HEK293 (cell line): ENCODE measurements around the gene NEK7.

Source experiments
- HOXA7 ChIP-seq: sonication (generic); formaldehyde crosslinking; IDR thresholded peaks from 2 replicates; pipeline ENCODE4 v1.8.1; 2022; ENCODE audit warnings: missing genetic modification reagents, borderline replicate concordance
- MZF1 ChIP-seq: fragments of 450-650 bp; formaldehyde crosslinking; IDR thresholded peaks from 2 replicates; pipeline ENCODE4 v1.5.1; 2017; ENCODE audit warnings: missing biosample characterization, missing genetic modification characterization, borderline replicate concordance
- SP2 ChIP-seq: fragments of 450-650 bp; formaldehyde crosslinking; IDR thresholded peaks from 2 replicates; pipeline ENCODE4 v1.5.1; 2016; ENCODE audit warnings: missing biosample characterization, missing genetic modification characterization
- TCF7L2 ChIP-seq: IDR thresholded peaks from 2 replicates; pipeline ENCODE4 v1.6.1; 2011; ENCODE audit warnings: low read depth, mild to moderate bottlenecking, inconsistent platforms, low read length, moderate library complexity, borderline replicate concordance
- ZBTB7A ChIP-seq: fragments of 450-650 bp; formaldehyde crosslinking; IDR thresholded peaks from 2 replicates; pipeline ENCODE4 v1.5.1; 2016; ENCODE audit warnings: low read depth, missing biosample characterization, missing genetic modification characterization
- ZNF157 ChIP-seq: fragments of 450-650 bp; formaldehyde crosslinking; IDR thresholded peaks from 2 replicates; pipeline ENCODE4 v1.5.1; 2016; ENCODE audit warnings: missing biosample characterization, missing genetic modification characterization
- ZNF184 ChIP-seq: fragments of 450-650 bp; IDR thresholded peaks from 2 replicates; pipeline ENCODE4 v1.5.1; 2018; ENCODE audit warnings: missing biosample characterization, mild to moderate bottlenecking, missing genetic modification characterization
- ZNF211 ChIP-seq: fragments of 450-650 bp; formaldehyde crosslinking; IDR thresholded peaks from 2 replicates; pipeline ENCODE4 v1.5.1; 2016; ENCODE audit warnings: low read depth, missing biosample characterization, missing genetic modification characterization
- ZNF335 ChIP-seq: fragments of 450-650 bp; formaldehyde crosslinking; conservative IDR thresholded peaks from 2 replicates; pipeline ENCODE4 v1.5.1; 2016; ENCODE audit warnings: missing biosample characterization, missing genetic modification characterization
- ZNF350 ChIP-seq: fragments of 450-650 bp; formaldehyde crosslinking; IDR thresholded peaks from 2 replicates; pipeline ENCODE4 v1.5.0; 2017; ENCODE audit warnings: missing biosample characterization, mild to moderate bottlenecking, missing genetic modification characterization
- ZNF391 ChIP-seq: fragments of 450-650 bp; formaldehyde crosslinking; IDR thresholded peaks from 2 replicates; pipeline ENCODE4 v1.5.1; 2016; ENCODE audit warnings: low read depth, missing biosample characterization, missing genetic modification characterization, borderline replicate concordance
- ZNF416 ChIP-seq: fragments of 450-650 bp; formaldehyde crosslinking; IDR thresholded peaks from 2 replicates; pipeline ENCODE4 v1.5.1; 2016; ENCODE audit warnings: missing biosample characterization, missing genetic modification characterization
- ZNF473 ChIP-seq: fragments of 450-650 bp; formaldehyde crosslinking; IDR thresholded peaks from 2 replicates; pipeline ENCODE4 v1.5.1; 2017; ENCODE audit warnings: missing biosample characterization, missing genetic modification characterization
- ZNF623 ChIP-seq: fragments of 450-650 bp; formaldehyde crosslinking; IDR thresholded peaks from 2 replicates; pipeline ENCODE4 v1.5.1; 2016; ENCODE audit warnings: missing biosample characterization, missing genetic modification characterization
- ZNF654 ChIP-seq: fragments of 450-650 bp; formaldehyde crosslinking; IDR thresholded peaks from 2 replicates; pipeline ENCODE4 v1.5.1; 2016; ENCODE audit warnings: low read depth, missing biosample characterization, missing genetic modification characterization
- ZNF658 ChIP-seq: fragments of 450-650 bp; formaldehyde crosslinking; IDR thresholded peaks from 2 replicates; pipeline ENCODE4; 2016; ENCODE audit warnings: missing biosample characterization, missing genetic modification characterization
- ZNF677 ChIP-seq: fragments of 450-650 bp; IDR thresholded peaks from 2 replicates; pipeline ENCODE4 v1.5.0; 2018; ENCODE audit warnings: missing biosample characterization, mild to moderate bottlenecking, missing genetic modification characterization, moderate library complexity
- ZNF76 ChIP-seq: fragments of 450-650 bp; formaldehyde crosslinking; IDR thresholded peaks from 2 replicates; pipeline ENCODE4; 2016; ENCODE audit warnings: low read depth, missing biosample characterization, missing genetic modification characterization, borderline replicate concordance
- ZSCAN30 ChIP-seq: fragments of 450-650 bp; IDR thresholded peaks from 2 replicates; pipeline ENCODE4 v1.5.1; 2018; ENCODE audit warnings: missing biosample characterization, mild to moderate bottlenecking, missing genetic modification characterization, moderate library complexity
- TF ChIP-seq, protein P1 (sequence below): fragments of 450-650 bp; formaldehyde crosslinking; IDR thresholded peaks from 2 replicates; pipeline ENCODE4 v1.5.1; 2016; ENCODE audit warnings: missing biosample characterization, missing genetic modification characterization
- TF ChIP-seq, protein P2 (sequence below): fragments of 450-650 bp; formaldehyde crosslinking; IDR thresholded peaks from 2 replicates; pipeline ENCODE4 v1.5.1; 2016; ENCODE audit warnings: missing biosample characterization, missing genetic modification characterization
- TF ChIP-seq, protein P3 (sequence below): fragments of 450-650 bp; formaldehyde crosslinking; IDR thresholded peaks from 2 replicates; pipeline ENCODE4 v1.5.1; 2016; ENCODE audit warnings: missing biosample characterization, missing genetic modification characterization
- TF ChIP-seq, protein P4 (sequence below): fragments of 450-650 bp; formaldehyde crosslinking; IDR thresholded peaks from 2 replicates; pipeline ENCODE4 v1.5.1; 2016; ENCODE audit warnings: missing biosample characterization, missing genetic modification characterization
- TF ChIP-seq, protein P5 (sequence below): fragments of 450-650 bp; formaldehyde crosslinking; IDR thresholded peaks from 2 replicates; pipeline ENCODE4 v1.5.1; 2016; ENCODE audit warnings: missing biosample characterization, missing genetic modification characterization, low read depth
- TF ChIP-seq, protein P6 (sequence below): fragments of 450-650 bp; formaldehyde crosslinking; IDR thresholded peaks from 2 replicates; pipeline ENCODE4 v1.5.1; 2016; ENCODE audit warnings: missing biosample characterization, missing genetic modification characterization
- TF ChIP-seq, protein P7 (sequence below): fragments of 450-650 bp; formaldehyde crosslinking; IDR thresholded peaks from 2 replicates; pipeline ENCODE4 v1.5.1; 2017; ENCODE audit warnings: missing biosample characterization, missing genetic modification characterization
- TF ChIP-seq, protein P8 (sequence below): fragments of 450-650 bp; formaldehyde crosslinking; IDR thresholded peaks from 2 replicates; pipeline ENCODE4 v1.5.1; 2017; ENCODE audit warnings: missing biosample characterization, missing genetic modification characterization

NEK7 gene

DNA sequence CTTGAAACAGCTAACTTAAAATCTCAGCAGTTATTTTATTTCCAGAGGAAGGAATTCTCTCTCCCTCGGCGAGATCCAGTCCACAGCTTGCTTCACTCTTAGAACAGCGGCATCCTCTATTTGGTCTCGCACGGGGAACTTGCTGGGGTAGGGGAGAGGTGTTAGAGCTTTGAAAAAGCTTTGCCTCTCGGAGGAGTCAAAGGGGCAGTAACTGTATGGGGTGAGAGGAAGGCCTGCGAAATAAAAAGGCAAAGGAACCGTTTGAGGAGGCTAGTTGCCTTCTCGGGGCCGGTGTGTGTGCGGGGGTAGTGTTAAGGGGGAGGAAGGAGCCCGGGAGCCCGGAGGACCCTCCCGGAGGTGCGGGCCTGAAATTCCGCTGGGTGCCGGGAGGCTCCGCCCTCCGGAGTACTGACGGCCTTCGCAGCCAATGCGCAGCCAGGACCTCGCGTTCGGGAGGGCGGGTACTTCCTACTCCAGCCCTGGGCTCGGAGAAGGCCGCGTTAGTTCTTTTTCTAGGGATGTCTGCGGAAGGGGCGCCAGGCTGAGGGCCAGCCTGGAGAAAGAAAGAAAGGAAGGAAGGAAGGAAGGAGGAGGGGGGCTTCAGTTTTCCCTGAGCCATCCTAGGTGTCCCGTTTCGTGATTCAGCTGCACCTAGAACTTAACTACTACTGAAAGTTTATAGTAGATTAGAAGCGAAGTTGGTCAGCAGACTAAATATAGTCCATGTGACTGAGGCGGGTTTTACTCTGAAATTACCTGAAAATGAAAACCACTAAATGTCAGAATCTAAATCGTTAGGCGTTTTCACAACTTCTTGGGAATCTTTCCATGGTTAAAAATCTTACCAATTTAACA is 2.2 kb downstream of the NEK7 start (continued):
- TF ChIP-seq, protein P1, sequence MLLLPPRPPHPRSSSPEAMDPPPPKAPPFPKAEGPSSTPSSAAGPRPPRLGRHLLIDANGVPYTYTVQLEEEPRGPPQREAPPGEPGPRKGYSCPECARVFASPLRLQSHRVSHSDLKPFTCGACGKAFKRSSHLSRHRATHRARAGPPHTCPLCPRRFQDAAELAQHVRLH (tag by site-specific recombination), result no peak
- TF ChIP-seq SP2 (peak; percentile 93), ZNF184 (tag by site-specific recombination) (no peak), MZF1 (tag by site-specific recombination) (no peak), ZNF391 (tag by site-specific recombination) (no peak), HOXA7 (no peak), ZNF623 (tag by site-specific recombination) (no peak), ZNF654 (tag by site-specific recombination) (no peak), ZNF416 (tag by site-specific recombination) (no peak), ZSCAN30 (tag by site-specific recombination) (0 out of 2 replicates have a peak, but pooled peaks have one; percentile 10), ZNF76 (no peak; the same call in 1 of the 2 replicates), ZNF658 (tag by site-specific recombination) (no peak), ZNF211 (tag by site-specific recombination) (no peak), TCF7L2 (no peak), ZBTB7A (no peak), ZNF677 (tag by site-specific recombination) (no peak), ZNF473 (tag by site-specific recombination) (no peak), ZNF335 (tag by site-specific recombination) (peak; percentile 70), ZNF157 (tag by site-specific recombination) (no peak), ZNF350 (tag by site-specific recombination) (no peak)
- TF ChIP-seq, protein P2, sequence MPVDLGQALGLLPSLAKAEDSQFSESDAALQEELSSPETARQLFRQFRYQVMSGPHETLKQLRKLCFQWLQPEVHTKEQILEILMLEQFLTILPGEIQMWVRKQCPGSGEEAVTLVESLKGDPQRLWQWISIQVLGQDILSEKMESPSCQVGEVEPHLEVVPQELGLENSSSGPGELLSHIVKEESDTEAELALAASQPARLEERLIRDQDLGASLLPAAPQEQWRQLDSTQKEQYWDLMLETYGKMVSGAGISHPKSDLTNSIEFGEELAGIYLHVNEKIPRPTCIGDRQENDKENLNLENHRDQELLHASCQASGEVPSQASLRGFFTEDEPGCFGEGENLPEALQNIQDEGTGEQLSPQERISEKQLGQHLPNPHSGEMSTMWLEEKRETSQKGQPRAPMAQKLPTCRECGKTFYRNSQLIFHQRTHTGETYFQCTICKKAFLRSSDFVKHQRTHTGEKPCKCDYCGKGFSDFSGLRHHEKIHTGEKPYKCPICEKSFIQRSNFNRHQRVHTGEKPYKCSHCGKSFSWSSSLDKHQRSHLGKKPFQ, result no peak
- TF ChIP-seq, protein P3, sequence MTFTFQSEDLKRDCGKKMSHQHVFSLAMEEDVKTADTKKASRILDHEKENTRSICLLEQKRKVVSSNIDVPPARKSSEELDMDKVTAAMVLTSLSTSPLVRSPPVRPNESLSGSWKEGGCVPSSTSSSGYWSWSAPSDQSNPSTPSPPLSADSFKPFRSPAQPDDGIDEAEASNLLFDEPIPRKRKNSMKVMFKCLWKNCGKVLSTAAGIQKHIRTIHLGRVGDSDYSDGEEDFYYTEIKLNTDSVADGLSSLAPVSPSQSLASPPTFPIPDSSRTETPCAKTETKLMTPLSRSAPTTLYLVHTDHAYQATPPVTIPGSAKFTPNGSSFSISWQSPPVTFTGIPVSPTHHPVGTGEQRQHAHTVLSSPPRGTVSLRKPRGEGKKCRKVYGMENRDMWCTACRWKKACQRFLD (tag by site-specific recombination), result no peak
- TF ChIP-seq, protein P4, sequence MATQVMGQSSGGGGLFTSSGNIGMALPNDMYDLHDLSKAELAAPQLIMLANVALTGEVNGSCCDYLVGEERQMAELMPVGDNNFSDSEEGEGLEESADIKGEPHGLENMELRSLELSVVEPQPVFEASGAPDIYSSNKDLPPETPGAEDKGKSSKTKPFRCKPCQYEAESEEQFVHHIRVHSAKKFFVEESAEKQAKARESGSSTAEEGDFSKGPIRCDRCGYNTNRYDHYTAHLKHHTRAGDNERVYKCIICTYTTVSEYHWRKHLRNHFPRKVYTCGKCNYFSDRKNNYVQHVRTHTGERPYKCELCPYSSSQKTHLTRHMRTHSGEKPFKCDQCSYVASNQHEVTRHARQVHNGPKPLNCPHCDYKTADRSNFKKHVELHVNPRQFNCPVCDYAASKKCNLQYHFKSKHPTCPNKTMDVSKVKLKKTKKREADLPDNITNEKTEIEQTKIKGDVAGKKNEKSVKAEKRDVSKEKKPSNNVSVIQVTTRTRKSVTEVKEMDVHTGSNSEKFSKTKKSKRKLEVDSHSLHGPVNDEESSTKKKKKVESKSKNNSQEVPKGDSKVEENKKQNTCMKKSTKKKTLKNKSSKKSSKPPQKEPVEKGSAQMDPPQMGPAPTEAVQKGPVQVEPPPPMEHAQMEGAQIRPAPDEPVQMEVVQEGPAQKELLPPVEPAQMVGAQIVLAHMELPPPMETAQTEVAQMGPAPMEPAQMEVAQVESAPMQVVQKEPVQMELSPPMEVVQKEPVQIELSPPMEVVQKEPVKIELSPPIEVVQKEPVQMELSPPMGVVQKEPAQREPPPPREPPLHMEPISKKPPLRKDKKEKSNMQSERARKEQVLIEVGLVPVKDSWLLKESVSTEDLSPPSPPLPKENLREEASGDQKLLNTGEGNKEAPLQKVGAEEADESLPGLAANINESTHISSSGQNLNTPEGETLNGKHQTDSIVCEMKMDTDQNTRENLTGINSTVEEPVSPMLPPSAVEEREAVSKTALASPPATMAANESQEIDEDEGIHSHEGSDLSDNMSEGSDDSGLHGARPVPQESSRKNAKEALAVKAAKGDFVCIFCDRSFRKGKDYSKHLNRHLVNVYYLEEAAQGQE (tag by site-specific recombination), result no peak
- TF ChIP-seq, protein P5, sequence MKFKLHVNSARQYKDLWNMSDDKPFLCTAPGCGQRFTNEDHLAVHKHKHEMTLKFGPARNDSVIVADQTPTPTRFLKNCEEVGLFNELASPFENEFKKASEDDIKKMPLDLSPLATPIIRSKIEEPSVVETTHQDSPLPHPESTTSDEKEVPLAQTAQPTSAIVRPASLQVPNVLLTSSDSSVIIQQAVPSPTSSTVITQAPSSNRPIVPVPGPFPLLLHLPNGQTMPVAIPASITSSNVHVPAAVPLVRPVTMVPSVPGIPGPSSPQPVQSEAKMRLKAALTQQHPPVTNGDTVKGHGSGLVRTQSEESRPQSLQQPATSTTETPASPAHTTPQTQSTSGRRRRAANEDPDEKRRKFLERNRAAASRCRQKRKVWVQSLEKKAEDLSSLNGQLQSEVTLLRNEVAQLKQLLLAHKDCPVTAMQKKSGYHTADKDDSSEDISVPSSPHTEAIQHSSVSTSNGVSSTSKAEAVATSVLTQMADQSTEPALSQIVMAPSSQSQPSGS, result no peak
- TF ChIP-seq, protein P6, sequence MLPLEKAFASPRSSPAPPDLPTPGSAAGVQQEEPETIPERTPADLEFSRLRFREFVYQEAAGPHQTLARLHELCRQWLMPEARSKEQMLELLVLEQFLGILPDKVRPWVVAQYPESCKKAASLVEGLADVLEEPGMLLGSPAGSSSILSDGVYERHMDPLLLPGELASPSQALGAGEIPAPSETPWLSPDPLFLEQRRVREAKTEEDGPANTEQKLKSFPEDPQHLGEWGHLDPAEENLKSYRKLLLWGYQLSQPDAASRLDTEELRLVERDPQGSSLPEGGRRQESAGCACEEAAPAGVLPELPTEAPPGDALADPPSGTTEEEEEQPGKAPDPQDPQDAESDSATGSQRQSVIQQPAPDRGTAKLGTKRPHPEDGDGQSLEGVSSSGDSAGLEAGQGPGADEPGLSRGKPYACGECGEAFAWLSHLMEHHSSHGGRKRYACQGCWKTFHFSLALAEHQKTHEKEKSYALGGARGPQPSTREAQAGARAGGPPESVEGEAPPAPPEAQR (tag by site-specific recombination), result no peak
- TF ChIP-seq, protein P7, sequence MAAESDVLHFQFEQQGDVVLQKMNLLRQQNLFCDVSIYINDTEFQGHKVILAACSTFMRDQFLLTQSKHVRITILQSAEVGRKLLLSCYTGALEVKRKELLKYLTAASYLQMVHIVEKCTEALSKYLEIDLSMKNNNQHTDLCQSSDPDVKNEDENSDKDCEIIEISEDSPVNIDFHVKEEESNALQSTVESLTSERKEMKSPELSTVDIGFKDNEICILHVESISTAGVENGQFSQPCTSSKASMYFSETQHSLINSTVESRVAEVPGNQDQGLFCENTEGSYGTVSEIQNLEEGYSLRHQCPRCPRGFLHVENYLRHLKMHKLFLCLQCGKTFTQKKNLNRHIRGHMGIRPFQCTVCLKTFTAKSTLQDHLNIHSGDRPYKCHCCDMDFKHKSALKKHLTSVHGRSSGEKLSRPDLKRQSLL (tag by site-specific recombination), result no peak
- TF ChIP-seq, protein P8, sequence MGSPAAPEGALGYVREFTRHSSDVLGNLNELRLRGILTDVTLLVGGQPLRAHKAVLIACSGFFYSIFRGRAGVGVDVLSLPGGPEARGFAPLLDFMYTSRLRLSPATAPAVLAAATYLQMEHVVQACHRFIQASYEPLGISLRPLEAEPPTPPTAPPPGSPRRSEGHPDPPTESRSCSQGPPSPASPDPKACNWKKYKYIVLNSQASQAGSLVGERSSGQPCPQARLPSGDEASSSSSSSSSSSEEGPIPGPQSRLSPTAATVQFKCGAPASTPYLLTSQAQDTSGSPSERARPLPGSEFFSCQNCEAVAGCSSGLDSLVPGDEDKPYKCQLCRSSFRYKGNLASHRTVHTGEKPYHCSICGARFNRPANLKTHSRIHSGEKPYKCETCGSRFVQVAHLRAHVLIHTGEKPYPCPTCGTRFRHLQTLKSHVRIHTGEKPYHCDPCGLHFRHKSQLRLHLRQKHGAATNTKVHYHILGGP (tag by site-specific recombination), result no peak
